Suppressor macrophage treated with lipopolysaccharide for 1 hour (primary cell): ENCODE measurements around the gene PEA15.

Experiments
- DNase-seq, 3 donors: peaks; one replicate each; pipeline ENCODE4 v3.0.0-alpha.2; 2020 to 2022

The PEA15 gene

DNA sequence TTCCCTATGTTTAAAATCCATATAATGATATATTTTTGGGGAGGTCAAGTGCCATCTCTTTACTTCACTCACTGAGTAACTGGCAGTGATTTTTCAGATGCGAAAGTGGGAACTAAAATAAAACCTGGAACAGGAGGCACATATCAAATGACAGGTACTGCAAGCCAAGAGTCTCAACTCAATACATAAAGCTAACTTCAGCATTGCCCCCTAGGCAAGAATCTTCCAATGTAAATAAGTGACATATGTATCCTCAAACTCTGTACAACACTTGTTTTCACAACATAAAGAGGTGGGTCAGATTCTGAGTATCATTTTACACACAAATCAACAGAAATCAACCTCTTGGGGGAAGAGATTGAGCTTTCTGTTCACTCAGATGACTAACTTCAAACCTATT lies 39.0 kb downstream of the PEA15 start:
- DNase-seq, result no peak

DNA sequence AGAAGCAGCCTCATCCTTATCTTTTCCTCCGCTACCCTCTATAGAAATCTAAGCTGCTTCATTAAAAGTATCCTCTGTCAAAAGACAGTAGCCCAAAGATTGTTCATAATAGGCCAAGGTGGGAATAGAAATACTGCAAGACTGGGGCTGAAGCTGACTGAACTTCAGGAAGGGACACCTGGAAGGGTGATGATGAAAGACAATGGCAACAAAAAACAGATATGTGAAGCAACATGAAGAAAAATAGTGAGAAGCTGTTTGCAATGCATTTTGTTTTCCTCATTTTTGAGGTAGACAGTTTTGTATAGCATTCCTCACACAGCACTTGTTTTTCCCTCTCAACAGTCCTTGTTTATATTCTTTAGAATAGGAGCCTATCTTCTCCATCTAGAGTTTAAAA lies 40.2 kb downstream of the PEA15 start:
- no peak for DNase-seq

- no peak for DNase-seq
Observed at GRCh38 chr1:160247053-160247452, 41.9 kb downstream of the PEA15 start.

DNA sequence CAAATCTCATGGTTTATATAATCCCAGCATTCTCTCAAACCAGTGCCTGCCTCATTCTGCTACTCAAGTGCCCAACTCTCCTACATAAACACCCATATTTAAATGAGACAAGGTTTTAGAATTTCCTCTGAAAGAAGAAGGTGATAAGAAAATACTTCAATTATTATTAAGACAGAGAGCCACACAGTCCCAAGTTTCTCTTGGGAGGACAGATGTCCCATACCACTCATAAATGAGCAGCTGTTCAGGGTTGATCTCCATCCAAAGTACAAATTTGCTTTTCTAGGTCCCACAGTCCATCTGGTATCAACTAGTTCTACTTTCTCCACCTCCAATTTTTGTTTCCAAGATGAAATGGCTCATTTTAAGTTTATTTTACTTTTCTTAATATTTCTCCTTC lies 45.8 kb downstream of the PEA15 start:
- DNase-seq, result no peak

GRCh38 chr1:160251687-160252526 lies 46.7 kb downstream of the PEA15 start:
- peak; percentile 83 to 85 (median 84) for DNase-seq

DNA sequence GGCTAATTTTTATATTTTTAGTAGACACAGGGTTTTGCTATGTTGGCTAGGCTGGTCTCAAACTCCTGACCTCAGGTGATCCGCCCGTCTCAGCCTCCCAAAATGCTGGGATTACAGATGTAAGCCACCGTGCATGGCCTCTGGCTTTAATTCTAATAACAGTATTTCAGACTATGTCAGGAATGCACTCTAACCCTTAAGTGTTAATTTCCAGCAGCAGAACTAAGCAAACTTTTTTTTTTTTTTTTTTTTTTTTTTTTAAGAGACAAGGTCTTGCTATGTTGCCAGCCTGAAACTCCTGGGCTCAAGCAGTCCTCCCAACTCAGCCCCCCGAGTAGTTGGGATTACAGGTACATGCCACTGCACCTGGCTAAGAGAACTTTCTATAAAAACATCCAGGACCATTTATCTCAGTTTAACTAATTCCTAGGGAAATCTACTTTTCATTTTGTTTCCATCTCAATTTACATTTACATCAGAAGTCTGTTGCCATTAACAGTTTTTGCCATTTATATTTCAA lies 50.7 kb downstream of the PEA15 start:
- no peak for DNase-seq

- DNase-seq, result no peak
Observed at GRCh38 chr1:160256396-160257046, 51.3 kb downstream of the PEA15 start.

DNA sequence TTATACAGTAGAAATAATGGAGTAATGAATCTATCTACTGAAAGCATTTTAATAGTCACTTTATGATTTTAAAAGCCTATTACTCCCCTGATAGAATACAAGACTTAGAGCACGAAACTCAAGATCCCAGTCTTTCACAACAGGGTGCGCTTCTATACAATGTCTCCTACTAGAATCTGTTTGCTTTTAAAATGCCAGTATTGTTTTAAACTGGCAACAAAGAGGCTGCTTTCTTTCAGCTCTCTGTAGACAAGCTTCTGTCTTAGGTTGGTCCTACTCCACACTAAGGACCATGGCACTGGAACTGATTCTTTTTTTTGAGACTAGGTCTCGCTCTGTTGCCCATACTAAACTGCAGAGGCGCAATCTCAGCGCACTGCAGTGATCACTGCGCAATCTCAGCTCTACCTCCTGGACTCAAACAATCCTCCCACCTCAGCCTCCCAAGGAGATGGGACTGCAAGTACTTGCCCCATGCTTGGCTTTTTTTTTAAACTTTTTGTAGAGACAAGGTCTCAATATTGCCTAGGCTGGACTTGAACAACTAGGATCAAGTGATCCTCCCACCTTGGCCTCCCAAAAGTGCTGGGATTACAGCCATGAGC lies 52.3 kb downstream of the PEA15 start:
- DNase-seq, result no peak

GRCh38 chr1:160258177-160258798 lies 53.1 kb downstream of the PEA15 start:
- no peak for DNase-seq

- peak in 1 of 3 donors; percentile 19 for DNase-seq
Observed at GRCh38 chr1:160260406-160261382, 55.5 kb downstream of the PEA15 start.

DNA sequence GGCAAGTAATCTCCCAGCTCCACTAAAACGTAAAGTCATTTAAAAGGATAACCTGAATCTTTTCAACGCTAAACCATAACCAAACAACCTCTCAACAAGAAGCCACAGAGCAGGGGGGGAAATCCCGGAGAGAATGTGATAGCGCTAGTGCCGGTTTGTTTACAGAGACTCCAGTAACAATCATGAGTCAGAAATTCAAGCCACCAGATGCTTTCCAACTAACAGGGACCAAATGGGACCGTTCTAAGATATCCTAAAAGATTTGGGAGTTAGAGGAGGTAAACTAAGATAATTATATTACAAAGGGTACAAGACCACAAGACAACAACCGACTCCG lies 56.3 kb downstream of the PEA15 start:
- DNase-seq, result peak; percentile 78 to 84 (median 83)

DNA sequence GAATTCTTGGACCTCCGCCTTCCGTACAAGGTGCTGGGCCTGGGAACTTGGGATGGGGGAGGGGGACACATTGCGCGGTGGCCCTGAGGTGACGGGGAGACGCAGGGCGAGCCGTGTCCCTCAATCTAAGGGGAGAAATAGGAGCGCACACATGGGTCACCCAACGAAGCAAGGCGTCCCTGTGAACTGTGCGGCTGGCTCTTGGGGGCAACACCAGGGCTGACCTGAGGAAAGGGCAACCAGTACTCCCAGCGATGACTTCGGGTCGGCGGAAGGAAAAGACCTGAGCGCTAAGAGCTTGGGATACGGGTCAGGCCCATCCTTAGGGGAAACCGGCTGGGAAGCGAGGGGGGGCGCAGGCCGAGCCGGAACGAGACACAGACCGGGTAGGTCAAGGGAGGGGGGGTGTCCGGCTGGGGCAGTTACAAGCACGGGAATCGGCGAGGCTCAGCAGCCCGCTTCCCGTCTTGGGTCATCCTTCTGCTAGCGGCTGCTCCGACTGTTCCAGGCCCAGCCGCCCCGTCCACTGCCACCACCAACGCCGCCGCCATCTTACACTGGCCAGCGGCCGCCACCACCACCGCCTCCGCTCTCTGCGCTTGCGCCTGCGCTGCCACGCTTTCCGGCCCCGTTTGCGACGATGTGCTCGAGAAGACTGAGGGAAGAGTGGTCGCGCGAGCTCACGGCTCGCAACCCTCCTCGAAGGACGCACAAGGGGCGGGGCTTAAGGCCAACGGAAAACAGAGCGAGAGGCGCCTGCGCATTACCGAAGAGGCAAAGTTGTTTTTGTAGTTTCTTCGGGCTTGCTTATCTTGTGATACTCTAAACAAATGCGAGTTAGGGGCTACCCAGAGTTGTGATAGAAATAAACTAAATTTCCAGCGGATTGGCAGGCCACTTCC lies 57.0 kb downstream of the PEA15 start, which contains the start of gene DCAF8:
TSS of gene DCAF8 (minus strand) at position 657 of the 902 bp plus-strand sequence. CDS start 18,541 bp downstream, outside the sequence.
- peak; percentile 99 for DNase-seq

- no peak for DNase-seq
Observed at GRCh38 chr1:160264795-160265307, 59.7 kb downstream of the PEA15 start.
